HS-5 (cell line): ENCODE results near the gene FFAR3.
"Not testable (repeated sequence)": the region's sequence is repeated elsewhere in the genome, so short reads cannot be mapped to it uniquely, and the experiment has no call there.

ENCODE experiments used
- DNase-seq: peaks from one replicate; pipeline ENCODE4 v3.0.0-alpha.2; 2012; ENCODE audit warnings: low read depth

FFAR3 gene

DNA sequence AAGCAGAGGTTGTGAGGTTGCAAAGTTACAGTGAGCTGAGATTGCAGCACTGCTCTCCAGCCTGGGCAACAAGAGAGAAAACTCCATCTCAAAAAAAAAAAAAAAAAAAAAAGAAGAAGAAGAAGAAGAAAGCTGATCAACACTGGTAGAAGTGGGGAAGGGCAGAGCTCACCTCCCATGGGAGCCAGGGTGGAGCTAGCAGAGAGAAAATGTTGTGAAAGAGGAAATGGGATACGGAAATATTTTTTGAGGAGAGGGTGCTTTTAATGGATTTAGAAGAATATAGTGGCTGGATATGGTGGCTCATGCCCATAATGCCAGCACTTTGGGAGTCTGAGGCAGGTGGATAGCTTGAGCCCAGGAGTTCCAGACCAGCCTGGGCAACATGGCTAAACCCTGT is 19.4 kb downstream of the FFAR3 start:
- no peak for DNase-seq

DNA sequence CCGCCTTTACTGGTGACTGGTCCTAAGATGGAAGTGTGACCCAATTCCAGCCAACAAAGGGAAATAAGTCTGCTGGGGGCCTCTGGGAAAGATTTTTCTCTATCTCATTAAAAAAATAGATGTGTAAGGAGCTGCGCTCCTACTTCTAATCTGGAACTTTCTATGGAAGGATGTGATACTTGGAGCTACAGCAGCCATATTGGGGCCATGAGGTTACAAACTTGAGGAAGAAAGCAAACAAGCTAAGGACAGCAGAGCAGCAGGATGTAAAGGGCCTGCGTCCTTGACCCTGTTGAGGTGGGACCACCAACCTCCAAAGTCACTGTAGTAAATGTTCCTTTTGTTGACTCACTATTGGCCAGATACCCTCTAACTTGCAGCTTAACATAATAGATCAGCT is 20.1 kb downstream of the FFAR3 start:
- no peak for DNase-seq

DNA sequence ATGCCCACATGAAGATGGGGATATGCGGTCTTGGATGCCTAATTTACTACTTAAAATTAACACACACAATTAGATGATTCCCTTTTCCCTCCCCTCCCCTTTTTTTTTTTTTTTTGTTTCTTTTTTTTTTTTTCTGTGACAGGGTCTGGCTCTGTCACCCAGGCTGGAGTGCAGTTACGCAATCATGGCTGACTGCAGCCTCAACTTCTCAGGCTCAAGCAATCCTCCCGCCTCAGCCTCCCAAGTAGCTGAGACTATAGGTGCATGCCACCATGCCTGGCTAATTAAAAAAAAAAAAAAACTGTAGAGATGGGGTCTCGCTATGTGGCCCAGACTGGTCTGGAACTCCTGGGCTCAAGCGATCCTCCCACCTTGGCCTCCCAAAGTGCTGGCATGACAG is 21.3 kb downstream of the FFAR3 start:
- DNase-seq, result not testable (repeated sequence)

DNA sequence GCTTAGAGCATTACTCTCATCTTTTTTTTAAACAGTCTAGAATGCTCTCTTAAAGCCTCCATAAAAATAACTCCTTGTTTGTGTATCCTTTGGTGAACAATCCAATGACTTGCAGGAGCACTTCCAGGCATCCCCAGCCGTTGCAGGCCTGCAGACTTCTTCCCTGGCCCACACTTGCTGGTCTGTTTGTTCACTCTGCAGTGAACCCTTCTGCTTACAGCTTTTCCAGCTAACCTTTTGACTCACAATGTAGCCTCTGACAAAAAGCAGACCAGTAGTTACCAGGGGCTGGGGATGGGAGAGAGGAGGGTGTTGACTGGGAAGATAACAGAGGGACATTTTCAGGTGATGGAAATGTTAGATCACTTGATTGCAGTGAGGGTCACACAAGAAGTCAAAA is 21.7 kb downstream of the FFAR3 start:
- no peak for DNase-seq

DNA sequence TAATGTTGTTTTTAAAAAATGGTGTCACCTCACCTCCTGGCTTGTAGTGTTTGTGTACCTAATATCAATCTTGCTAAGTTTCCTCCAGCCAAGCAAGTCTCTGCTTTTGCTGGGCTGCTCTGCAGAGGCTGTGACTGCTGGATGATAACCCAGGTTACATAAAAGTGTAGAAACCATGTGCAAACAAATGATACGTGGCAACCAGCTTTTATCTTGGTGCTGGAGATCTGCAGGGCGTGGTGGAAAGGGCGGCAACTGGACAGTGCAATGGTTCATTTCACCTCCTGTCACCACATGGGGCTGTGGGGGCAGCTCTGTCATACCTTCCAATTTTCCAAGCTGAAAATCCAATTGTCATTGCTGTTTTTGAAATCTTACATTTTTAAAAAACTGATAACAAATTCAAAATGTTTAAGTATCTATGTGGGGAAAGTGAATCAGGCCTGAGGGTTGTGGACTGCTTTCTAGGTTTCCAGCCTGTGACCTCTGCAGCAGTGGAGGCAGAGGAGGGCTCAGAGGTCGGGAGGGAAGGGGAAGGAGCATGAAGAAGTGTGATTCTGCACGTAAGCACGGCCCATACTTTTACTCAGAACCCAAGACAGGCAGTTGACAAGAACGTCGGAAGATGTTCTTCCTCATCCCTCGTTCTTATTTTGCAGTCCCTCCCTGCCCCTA is 22.3 kb downstream of the FFAR3 start:
- DNase-seq, result no peak

DNA sequence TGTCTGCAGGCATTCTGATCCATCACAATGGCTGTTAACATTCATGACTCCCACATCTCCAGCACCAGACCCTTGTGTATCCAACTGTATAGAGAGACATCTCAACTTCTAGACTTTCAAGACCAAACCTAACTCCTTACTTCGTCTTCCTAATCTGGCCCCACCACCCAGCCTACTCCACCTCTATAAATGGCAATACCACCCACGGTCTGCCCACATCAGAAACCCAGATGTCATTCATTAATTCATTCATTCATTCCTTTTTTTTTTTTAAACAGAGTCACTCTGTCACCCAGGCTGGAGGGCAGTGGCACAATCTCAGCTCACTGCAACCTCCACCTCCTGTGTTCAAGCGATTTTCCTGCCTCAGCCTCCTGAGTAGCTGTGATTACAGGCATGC is 23.1 kb downstream of the FFAR3 start:
- no peak for DNase-seq

DNA sequence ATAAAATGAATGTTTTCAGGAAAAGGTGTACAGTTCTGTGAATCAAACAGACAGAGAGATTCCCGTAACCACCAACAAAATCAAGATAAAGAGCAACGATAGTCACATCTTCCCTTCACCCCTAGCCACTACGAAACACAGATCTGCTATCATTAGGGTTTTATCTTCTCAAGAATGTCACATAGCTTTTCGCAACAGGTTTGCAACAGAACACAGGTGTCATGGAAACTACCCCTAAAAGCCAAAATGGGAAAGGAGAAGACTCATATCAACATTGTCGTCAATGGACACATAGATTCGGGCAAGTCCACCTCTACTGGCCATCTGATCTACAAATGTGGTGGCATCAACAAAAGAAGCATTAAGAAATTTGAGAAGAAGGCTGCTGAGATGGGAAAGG is 23.7 kb downstream of the FFAR3 start:
- no peak for DNase-seq

DNA sequence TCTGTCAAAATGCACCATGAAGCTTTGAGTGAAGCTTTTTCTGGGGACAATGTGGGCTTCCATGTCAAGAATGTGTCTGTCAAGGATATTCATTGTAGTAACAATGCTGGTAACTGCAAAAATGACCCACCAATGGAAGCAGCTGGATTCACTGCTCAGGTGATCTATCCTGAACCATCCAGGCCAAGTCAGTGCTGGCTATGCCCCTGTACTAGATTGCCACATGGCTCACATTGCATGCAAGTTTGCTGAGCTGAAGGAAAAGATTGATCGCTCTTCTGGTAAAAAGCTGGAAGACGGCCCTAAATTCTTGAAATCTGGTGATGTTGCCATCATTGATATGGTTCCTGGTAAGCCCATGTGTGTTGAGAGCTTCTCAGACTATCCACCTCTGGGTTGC is 25.3 kb downstream of the FFAR3 start:
- DNase-seq, result no peak

DNA sequence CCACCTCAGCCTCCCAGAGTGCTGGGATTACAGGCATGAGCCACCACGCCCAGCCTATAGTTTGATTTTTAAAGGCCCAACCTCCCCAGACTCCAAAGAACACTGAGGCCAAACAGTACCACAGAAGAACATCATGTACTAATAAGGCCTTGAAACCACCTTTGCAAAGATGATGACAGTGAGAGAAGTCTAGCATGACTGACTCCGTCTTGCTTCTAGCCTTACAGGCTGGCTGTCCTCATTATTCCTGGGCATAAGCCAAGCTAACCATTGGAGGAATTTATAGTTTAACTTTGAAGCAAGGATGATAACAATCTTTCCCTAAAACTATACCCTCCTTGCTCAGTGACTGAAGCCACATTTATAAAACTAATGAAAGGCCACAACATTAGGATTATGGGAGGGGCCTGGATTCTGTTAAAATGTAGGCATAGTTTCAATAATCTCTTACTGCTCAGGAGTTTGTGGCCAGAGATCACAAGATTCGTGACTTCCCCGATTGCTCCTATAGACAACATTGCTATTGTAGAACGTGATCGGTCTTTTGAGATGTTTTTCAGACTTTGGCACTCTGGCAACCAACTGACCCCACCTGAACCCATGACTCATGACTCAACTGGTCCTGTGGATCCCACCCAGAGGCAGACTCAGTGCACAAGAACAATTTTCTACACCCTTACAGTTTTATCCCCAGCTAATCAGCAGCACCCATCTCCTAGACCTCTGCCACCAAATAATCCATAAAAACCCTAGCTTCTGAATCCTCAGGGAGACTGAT is 30.2 kb downstream of the FFAR3 start:
- DNase-seq, result no peak

DNA sequence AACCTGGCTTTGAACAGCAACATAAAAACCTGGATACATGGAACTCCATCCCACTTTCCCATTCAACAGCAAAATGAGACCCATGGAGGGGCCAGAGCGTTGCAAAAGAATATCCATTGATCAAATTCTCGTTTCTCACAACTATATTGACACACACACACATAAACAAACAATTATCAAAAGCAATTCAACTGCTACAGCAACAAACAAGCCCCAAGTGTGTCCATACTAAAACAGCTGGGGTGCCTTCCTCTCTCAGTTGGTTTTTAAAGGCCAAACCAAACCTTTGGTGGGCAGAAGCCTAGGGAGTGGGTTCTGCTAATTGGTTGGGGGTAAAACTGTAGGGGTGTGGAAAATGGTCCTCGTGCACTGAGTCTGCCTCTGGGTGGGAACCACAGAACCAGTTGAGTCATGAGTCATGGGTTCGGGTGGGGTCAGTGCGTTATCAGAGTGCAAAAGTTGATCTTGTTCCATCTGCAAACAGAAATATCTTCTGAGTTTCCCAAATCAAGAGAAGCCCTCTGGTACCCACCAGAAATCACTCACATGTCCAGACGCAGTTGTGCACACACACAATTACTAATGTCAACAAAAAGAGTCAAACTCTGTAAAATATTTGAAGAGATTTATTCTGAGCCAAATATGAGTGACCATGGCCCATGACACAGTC is 31.1 kb downstream of the FFAR3 start:
- DNase-seq, result no peak

DNA sequence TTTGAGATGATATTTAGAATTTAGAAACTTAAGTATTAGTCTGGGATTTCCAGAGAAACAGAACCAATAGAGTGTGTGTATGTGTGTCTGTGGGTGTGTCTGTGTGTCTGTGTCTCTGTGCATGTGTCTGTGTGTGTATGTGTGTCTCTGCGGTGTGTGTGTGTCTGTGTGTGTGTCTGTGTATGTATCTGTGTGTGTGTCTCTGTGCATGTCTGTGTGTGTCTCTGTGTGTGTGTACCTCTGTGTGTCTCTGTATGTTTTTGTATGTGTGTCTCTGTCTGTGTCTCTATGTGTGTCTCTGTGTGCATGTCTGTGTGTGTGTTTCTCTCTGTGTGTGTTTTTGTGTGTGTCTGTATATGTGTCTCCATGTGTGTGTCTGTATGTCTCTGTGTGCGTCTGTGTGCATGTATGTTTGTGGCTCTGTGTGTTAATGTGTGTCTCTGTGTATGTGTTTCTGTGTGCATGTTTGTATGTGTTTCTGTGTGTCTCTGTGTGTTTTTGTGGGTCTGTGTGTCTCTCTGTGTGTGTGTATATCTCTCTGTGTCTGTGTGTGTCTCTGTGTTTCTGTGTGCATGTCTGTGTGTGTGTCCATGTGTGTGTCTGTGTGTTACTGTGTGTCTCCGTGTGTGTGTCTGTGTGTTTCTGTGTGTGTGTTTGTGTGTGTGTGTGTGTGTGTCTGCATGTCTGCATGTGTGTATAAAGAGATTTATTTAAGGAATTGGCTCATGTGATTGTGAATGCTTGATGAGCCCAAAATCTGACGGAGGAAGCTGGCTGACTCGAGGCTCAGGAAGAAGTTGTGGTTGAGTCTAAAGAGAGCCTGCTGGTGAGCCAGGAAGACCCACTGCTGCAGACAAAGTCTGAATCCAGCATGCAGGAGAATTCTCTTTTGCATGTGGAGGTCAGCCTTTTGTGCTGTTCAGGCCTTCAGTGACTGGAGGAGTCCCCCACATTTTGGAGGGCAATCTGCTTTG is 34.8 kb downstream of the FFAR3 start:
- DNase-seq, result no peak

DNA sequence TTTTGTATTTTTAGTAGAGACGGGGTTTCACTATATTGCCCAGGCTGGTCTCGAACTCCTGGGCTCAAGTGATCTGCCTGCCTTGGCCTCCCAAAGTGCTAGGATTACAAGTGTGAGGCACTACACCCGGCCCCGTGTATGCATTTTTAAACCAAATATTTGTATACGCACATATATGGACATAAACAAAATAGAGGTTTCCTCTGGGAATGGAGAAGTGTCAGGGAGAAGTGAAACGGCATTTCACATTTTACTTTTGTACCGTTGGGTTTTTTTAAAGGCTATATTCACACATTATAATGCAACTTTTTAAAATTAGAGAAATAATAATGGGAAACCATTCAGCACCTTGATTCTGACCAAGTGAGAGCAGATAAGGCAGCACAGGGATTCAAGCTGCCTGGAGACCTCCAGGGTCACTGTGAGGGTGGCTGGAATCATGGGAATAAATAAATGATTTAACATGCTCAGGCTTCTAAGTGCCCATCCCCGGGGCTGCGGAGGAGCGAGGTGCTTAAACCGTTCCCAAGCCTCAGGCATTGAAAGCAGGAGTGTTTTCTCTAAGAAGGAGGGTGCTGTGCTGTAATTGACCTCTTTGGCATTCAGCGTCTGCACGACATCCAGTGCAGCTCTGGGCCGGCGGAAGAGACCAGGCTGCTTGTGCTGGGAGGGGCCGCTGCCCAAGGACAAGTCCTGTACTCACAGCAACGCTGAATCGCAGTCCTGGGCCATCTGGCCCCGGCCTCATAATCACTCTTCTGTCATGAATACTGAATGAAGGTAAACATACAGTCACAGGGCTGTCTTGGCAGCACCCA is 37.3 kb downstream of the FFAR3 start:
- no peak for DNase-seq

DNA sequence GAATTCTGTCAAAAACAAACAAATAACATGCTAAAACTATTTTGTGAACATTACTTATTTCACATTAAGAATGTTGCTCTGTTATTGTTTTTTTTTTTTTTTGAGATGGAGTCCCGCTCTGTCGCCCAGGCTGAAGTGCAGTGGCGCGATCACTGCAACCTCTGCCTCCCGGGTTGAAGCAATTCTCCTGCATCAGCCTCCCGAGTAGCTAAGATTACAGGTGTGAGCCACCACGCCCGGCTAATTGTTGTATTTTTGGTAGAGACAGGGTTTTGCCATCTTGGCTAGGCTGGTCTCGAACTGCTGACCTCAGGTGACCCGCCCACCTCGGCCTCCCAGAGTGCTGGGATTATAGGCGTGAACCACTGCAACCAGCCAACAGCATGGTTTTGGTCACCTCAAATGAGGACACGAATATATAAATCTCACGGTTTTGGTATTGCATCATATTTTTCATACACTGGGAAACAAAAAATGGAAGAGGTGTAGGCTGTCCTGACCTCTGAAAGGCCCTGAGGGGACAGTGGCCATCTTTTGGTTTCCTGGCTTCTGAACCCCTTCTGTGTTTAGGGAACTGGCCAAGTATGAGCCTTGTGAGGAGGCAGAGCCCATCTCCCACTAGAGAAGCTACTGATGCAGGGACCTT is 38.1 kb downstream of the FFAR3 start:
- DNase-seq, result no peak

DNA sequence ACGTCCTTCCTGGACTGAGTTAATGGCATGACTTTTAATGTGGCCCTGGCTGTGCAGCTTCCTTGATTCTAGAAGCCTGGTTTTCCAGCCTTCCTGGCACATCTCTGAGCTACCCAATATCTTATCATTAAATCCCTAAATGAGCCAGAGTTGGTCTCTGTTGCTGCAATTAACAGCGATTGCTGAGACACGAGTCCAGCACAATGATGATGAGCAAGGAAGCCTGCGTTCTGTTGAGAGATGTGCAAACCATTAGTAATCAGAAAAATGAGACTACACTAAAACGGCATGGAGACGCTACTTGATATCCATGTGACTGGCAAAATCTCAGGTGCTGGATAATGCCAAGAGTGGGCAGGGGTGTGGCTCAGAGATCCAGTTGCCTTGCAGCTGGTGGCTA is 38.8 kb downstream of the FFAR3 start:
- DNase-seq, result no peak

DNA sequence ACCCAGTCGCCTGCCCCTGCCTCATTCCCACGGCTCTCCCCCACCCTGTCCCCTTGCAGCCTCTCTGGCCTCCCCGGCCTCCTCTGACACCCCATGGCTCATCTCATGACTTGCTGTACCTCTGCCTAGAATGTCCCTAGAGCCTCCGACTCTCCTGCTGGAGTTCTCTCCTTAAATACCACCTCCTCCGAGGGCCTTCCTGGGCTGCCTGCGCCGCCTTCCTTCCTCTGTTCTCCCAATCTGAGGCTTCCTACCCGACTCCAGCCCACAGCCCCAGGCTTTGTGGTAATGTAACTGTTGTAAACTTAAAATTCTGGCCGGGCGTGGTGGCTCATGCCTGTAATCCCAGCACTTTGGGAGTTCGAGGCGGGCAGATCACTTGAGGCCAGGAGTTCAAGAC is 40.3 kb downstream of the FFAR3 start:
- no peak for DNase-seq

DNA sequence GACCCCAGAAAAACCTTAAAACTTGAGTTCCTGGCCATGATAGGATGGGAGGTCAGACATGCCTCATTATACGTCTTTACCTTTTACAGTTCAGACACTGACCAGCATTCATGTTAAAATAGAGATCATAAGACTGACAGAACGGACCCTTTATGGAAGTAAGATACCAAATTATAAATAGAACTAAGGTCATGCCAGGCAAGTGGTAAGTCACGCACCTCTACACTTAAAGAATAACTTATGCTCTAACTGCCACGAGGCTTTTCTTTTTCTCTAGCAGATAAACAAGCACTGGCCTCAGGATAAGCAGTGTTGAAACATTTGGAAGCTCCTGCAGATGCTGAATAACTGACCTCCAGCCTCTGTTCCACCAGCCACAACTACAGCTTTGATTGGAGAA is 41.0 kb downstream of the FFAR3 start:
- DNase-seq, result no peak

DNA sequence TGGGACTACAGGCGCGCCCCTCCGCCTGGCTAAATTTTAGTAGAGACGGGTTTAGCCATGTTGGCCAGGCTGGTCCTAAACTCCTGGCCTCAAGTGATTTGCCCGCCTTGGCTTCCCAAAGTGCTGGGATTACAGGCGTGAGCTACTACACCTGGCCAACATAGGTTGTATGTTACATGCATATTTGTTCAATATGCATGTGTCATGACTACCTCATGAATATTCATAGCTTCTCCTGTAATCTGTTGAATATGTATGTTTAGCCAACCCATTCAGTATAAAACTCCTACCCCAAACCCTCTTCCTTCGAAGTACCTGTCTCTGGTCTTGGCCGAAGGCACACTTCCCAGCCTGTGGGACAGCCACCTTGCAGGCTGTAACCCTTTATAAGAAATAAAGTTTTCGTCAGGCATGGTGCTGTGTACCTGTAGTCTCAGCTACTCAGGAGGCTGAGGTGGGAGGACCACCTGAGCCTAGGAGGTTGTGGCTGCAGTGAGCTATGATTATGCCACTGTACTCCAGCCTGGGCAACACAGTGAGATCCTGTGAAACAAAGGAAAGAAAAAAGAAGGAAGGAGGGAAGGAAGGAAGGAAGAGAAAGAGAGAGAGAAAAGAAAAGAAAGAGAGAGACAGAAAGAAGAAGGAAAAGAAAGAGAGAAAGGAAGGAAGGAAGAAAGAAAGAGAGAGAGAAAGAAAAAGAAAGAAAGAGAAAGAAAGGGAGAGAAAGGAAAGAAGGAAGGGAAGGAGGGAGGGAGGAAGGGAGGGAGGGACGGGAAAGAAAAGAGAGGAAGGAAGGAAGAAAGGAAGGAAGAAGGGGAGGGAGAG is 41.9 kb downstream of the FFAR3 start:
- DNase-seq, result no peak

DNA sequence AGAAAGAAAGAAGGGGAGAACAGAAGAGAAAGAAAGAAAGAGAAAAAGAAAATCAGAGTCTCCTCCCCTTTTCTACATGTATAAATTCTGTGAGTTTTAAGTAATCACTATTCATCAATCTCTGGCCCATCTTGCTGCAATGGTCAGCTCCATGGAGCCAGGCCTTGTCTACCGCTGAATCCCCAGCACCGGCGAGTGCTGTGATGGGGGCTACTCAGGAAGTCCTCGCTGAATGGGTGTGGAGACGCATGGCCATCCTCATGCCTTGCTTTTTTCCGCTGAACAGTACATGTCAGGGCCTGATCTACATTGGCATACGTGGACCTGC is 42.5 kb downstream of the FFAR3 start:
- DNase-seq, result no peak

DNA sequence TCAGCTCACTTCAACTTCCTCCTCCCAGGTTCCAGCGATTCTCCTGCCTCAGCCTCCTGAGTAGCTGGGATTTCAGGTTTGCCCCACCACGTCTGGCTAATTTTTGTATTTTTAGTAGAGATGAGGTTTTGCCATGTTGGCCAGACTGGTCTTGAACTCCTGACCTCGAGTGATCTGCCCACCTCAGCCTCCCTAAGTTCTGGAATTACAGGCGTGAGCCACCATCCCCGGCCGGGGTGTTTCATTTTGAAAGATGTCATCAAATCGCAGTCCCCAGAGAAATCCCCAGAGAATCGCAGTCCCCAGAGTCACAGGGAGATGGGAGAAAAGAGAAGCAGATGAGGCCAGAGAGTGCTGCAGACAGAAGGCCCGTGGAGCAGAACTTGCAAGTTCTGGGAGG is 43.2 kb downstream of the FFAR3 start:
- DNase-seq, result not testable (repeated sequence)
